Erythroblast (primary cell): ENCODE data around the gene ETV3.

Source experiments
- GATA1 ChIP-seq: IDR thresholded peaks from 2 replicates; pipeline ENCODE4 v1.6.1; 2011; ENCODE audit warnings: low read depth, mild to moderate bottlenecking, control low read depth, low read length, moderate library complexity
- POLR2A ChIP-seq: IDR thresholded peaks from 2 replicates; pipeline ENCODE4 v1.6.1; 2011; ENCODE audit warnings: mild to moderate bottlenecking, low read length

GRCh38 chr1:157167437-157167836, 29.2 kb upstream of the ETV3 start:
- TF ChIP-seq POLR2A (no peak), GATA1 (no peak)
